ENCODE results near the gene PIK3C3. TPM values are rescaled to one million over a fixed set of nuclear protein-coding genes. Genes with fewer than 3 reads are reported as not detected.

The PIK3C3 gene
- total RNA-seq (10 to 100 TPM; 30.8 to 36.2 (median 32.2) TPM), polyA plus RNA-seq (10 to 100 TPM; 19.1 to 39.7 (median 23.9) TPM)
- long read RNA-seq, donor 1, full-length matches to known transcripts, result 10 of 13 reads
- long read RNA-seq, donor 1, partial matches to known transcripts, result 0 of 13 reads
- long read RNA-seq, donor 1, other reads (novel, unspliced or antisense), result 3 of 13 reads
- long read RNA-seq, donor 2, full-length matches to known transcripts, result 21 of 30 reads
- long read RNA-seq, donor 2, partial matches to known transcripts, result 4 of 30 reads
- long read RNA-seq, donor 2, other reads (novel, unspliced or antisense), result 5 of 30 reads

DNA sequence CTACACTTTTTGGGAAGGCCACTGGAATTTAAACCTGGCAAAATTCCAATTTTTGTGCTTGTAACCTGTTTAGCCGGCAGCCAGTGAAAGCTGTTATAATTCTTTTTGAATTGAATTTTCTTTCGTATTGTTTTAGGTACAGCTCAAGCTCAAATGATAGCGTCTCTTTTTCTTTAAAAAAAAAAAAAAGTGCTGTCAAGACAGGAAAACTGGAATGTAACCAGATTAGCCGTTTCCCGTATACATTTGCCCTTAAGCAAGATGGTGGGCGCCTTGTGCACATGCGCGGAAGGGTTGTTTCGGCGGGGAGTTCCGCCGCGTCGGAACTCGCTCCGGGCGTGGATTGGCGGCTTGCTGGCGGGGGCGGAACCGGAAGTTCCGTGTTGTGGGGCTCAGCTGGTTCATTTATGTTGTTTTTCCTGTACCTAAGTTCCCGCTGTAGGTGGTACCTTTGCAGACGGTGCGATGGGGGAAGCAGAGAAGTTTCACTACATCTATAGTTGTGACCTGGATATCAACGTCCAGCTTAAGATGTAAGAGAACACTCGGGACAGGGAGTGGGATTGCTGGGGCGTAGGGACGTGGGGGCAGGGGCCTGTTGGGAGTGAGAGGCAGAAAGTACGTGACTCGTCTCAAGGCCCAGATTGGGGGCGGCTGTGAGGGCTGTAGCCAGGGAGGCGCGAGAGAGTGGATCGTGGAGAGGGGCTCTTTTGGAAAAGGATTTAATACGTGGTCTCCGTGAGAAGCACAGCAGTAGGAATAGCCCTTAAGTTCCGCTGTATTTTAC lies at the start of gene PIK3C3:
Gene PIK3C3 (plus strand): TSS at position 408 of the 787 bp plus-strand sequence. CDS start 58 bp downstream, at position 466.
- H3K4me1 ChIP-seq, result peaks cover 16% of the 10 kb centered on the region
- H3K4me3 ChIP-seq, result peak within 1 kb of the TSS; percentile 78
- 0 to 1% (median 0%) methylated on average over 38 of the region's 38 CpGs for WGBS, 3 donors
- peaks cover 0 to 27% of the 10 kb centered on the region in 2 donors for H3K36me3 ChIP-seq (ENCODE audit: insufficient read depth in 1 of 2, low read depth in 1 of 2)
- ATAC-seq (peak; percentile 99 to 100 (median 100)), DNase-seq (peak; percentile 98 to 99)
- H3K27me3 ChIP-seq (ENCODE audit: insufficient read depth in 3 of 3, low read length in 2 of 3), result no peaks in the 10 kb centered on the region
- TF ChIP-seq, protein P1, sequence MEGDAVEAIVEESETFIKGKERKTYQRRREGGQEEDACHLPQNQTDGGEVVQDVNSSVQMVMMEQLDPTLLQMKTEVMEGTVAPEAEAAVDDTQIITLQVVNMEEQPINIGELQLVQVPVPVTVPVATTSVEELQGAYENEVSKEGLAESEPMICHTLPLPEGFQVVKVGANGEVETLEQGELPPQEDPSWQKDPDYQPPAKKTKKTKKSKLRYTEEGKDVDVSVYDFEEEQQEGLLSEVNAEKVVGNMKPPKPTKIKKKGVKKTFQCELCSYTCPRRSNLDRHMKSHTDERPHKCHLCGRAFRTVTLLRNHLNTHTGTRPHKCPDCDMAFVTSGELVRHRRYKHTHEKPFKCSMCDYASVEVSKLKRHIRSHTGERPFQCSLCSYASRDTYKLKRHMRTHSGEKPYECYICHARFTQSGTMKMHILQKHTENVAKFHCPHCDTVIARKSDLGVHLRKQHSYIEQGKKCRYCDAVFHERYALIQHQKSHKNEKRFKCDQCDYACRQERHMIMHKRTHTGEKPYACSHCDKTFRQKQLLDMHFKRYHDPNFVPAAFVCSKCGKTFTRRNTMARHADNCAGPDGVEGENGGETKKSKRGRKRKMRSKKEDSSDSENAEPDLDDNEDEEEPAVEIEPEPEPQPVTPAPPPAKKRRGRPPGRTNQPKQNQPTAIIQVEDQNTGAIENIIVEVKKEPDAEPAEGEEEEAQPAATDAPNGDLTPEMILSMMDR (IDR thresholded peaks at IDR 0.05), result no peak
- no peaks in the 10 kb centered on the region for H3K9me3 ChIP-seq
- peak within 1 kb of the TSS; percentile 86 for H3K27ac ChIP-seq
- intact Hi-C loops (cut with DNase I), result no loop called here

DNA sequence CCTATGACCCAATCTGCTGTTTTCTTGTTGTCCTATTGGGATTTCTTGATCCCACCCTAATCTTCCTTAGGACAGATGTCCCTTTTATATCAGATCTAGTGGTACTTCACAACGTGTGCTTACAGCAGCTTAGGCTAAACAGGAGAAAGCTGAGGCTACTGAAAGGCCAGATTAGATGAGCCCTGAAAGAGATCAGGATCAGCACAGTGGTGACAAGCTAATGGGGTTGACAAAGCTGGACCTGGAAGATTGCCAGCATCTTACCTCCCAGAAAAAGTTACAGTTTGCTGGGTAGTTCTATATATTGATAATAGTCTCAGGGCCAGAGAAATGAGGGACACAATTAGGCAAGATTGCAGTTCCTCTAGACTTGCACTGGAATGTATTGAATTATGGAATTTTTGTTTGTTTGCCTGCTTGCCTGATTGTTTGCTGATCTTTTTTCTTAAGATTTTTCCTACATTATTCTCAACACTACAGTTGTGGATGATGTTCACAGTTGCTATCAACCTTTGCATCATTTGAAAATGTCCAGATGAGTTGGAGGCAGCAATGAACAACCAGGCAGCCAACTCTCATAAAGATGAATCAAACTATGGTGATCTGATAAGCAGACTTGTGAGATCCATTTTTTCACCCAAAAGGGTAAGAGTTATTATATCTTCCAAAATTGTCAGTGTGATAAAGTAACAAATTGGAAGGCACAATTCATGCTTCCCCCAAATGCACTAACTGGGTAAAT lies 49.1 kb upstream of the PIK3C3 start:
- TF ChIP-seq, protein P1 (IDR thresholded peaks at IDR 0.05), result no peak
- Histone ChIP-seq H3K4me3 (no peak overlapping the region), H3K9me3 (no peaks in the 10 kb centered on the region), H3K36me3 (ENCODE audit: insufficient read depth in 1 of 2, low read depth in 1 of 2) (no peaks in the 10 kb centered on the region), H3K27ac (no peak overlapping the region), H3K4me1 (no peaks in the 10 kb centered on the region), H3K27me3 (ENCODE audit: insufficient read depth in 3 of 3, low read length in 2 of 3) (no peaks in the 10 kb centered on the region)
- intact Hi-C loops (cut with DNase I), result no loop called here
- ATAC-seq (no peak), DNase-seq (no peak)
- 33 to 41% (median 35%) methylated on average over 1 of the region's 1 CpG for WGBS, 3 donors

DNA sequence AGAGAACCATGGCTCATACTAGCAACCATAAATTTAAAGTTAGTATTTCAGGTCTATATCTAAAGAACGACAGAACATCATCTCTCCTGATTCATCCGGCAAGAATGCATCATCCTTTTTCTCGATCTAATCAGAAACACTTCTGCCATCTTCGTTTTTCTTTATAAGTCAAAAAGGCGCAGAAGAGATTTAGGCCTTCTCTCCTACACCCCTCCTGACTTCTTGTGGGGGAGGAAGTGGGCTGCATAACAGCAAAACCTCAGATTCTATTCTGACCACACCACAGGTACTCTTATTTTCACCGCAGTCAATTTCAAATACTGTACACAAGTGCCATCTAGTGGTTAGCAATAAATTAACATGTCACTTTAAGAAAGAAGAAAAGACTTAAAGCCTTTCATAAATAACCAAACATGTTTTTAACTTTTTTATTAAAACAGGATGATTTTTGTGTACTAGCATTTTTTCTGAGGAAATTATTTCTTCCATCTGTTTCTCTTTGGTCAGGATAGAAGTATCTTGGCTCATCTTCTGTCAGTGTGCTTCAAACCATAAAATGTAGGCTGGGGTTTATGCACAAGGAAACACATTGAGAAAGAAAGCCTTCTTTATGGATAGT lies 48.4 kb upstream of the PIK3C3 start:
- no peaks in the 10 kb centered on the region for H3K36me3 ChIP-seq (ENCODE audit: insufficient read depth in 1 of 2, low read depth in 1 of 2)
- TF ChIP-seq, protein P1 (IDR thresholded peaks at IDR 0.05), result peak; percentile 61
- DNase-seq (no peak), ATAC-seq (peak in 1 of 4 donors; percentile 50)
- H3K27me3 ChIP-seq (ENCODE audit: insufficient read depth in 3 of 3, low read length in 2 of 3), result no peaks in the 10 kb centered on the region
- H3K27ac ChIP-seq, result no peak overlapping the region
- H3K4me1 ChIP-seq, result no peaks in the 10 kb centered on the region
- intact Hi-C loops (cut with DNase I), result no loop called here
- no peak overlapping the region for H3K4me3 ChIP-seq
- no peaks in the 10 kb centered on the region for H3K9me3 ChIP-seq
- 30 to 34% (median 31%) methylated on average over 6 of the region's 6 CpGs for WGBS, 3 donors

DNA sequence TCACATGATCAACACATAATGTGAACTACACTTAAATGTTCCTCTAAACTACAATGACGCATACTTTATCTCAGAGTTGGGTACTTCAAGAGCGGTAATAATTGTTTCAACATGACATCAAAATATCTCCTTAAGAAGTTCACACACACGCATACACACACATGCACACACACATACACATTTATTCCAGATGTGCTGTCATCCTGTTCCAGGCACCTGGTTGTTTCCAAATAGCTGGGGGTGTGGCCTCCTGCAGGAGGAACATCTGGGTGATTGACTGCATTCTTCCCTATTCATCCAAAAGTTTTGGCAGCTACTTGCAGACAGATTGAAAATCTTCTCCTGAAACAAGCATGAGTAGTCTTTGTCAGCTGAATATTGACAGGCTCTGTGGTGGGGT lies 37.9 kb upstream of the PIK3C3 start:
- ATAC-seq, result no peak

More for the DNA sequence above, 37.9 kb upstream of the PIK3C3 start:
- 85 to 90% (median 87%) methylated on average over 3 of the region's 3 CpGs for WGBS, 3 donors
- no peak for DNase-seq
- intact Hi-C loops (cut with DNase I), result no loop called here
- Histone ChIP-seq H3K27ac (no peak overlapping the region), H3K4me1 (no peaks in the 10 kb centered on the region), H3K27me3 (ENCODE audit: insufficient read depth in 3 of 3, low read length in 2 of 3) (no peaks in the 10 kb centered on the region), H3K36me3 (ENCODE audit: insufficient read depth in 1 of 2, low read depth in 1 of 2) (no peaks in the 10 kb centered on the region), H3K4me3 (no peak overlapping the region), H3K9me3 (no peaks in the 10 kb centered on the region)
- TF ChIP-seq, protein P1 (IDR thresholded peaks at IDR 0.05), result no peak
